ENCODE data around the gene LRRC8C. TPM values are rescaled to one million over a fixed set of nuclear protein-coding genes. Genes with fewer than 3 reads are reported as not detected.
A peak's percentile ranks its signal among the peaks of the same experiment; 100 is the strongest.

The LRRC8C gene
- total RNA-seq, 1 donor from 2014 or later, result 56.5 TPM

GRCh38 chr1:89739013-89739843 is 106.3 kb downstream of the LRRC8C start:
- intact Hi-C loops (cut with micrococcal nuclease), result loop anchor here (1.0 kb wide), 3 partner anchors 15 to 20 kb away; no protein-coding TSS in a partner anchor
- Mint-ChIP-seq H3K9me3 (no peaks in the 10 kb centered on the region), H3K27ac (peak overlapping the region; percentile 94), H3K4me3 (ENCODE audit: low read depth) (peak overlapping the region; percentile 74), H3K36me3 (ENCODE audit: low read depth) (peaks cover 18% of the 10 kb centered on the region), H3K27me3 (ENCODE audit: low read depth) (no peaks in the 10 kb centered on the region), H3K4me1 (ENCODE audit: low read depth) (peaks cover 40% of the 10 kb centered on the region)
- no peak for DNase-seq (ENCODE audit: low spot score)

- Mint-ChIP-seq H3K4me3 (ENCODE audit: low read depth) (peak overlapping the region; percentile 74), H3K27me3 (ENCODE audit: low read depth) (no peaks in the 10 kb centered on the region), H3K4me1 (ENCODE audit: low read depth) (peaks cover 39% of the 10 kb centered on the region), H3K9me3 (no peaks in the 10 kb centered on the region), H3K36me3 (ENCODE audit: low read depth) (peaks cover 19% of the 10 kb centered on the region), H3K27ac (peak overlapping the region; percentile 94)
- no peak for DNase-seq (ENCODE audit: low spot score)
- intact Hi-C loops (cut with micrococcal nuclease), result loop anchor here (1.0 kb wide), 3 partner anchors 16 to 21 kb away; no protein-coding TSS in a partner anchor
Measured at GRCh38 chr1:89739844-89740216, 106.9 kb downstream of the LRRC8C start.

- no peaks in the 10 kb centered on the region for H3K9me3 Mint-ChIP-seq
- no peaks in the 10 kb centered on the region for H3K27me3 Mint-ChIP-seq (ENCODE audit: low read depth)
- no peak overlapping the region for H3K4me3 Mint-ChIP-seq (ENCODE audit: low read depth)
- no peak overlapping the region for H3K27ac Mint-ChIP-seq
- DNase-seq (ENCODE audit: low spot score), result no peak
- H3K4me1 Mint-ChIP-seq (ENCODE audit: low read depth), result peaks cover 42% of the 10 kb centered on the region
- intact Hi-C loops (cut with micrococcal nuclease), result no loop called here
- H3K36me3 Mint-ChIP-seq (ENCODE audit: low read depth), result peaks cover 32% of the 10 kb centered on the region
Measured at GRCh38 chr1:89743788-89744187, 110.9 kb downstream of the LRRC8C start.

- peak overlapping the region; percentile 35 for H3K27ac Mint-ChIP-seq
- DNase-seq (ENCODE audit: low spot score), result no peak
- no peak overlapping the region for H3K4me3 Mint-ChIP-seq (ENCODE audit: low read depth)
- no peaks in the 10 kb centered on the region for H3K9me3 Mint-ChIP-seq
- H3K27me3 Mint-ChIP-seq (ENCODE audit: low read depth), result no peaks in the 10 kb centered on the region
- H3K4me1 Mint-ChIP-seq (ENCODE audit: low read depth), result peaks cover 19% of the 10 kb centered on the region
- intact Hi-C loops (cut with micrococcal nuclease), result no loop called here
- peaks cover 32% of the 10 kb centered on the region for H3K36me3 Mint-ChIP-seq (ENCODE audit: low read depth)
Measured at GRCh38 chr1:89746424-89747149, 113.7 kb downstream of the LRRC8C start.

GRCh38 chr1:89753761-89754160 is 120.8 kb downstream of the LRRC8C start:
- H3K36me3 Mint-ChIP-seq (ENCODE audit: low read depth), result peaks cover 19% of the 10 kb centered on the region
- intact Hi-C loops (cut with micrococcal nuclease), result no loop called here
- DNase-seq (ENCODE audit: low spot score), result no peak
- H3K4me1 Mint-ChIP-seq (ENCODE audit: low read depth), result peaks cover 51% of the 10 kb centered on the region
- no peaks in the 10 kb centered on the region for H3K27me3 Mint-ChIP-seq (ENCODE audit: low read depth)
- H3K4me3 Mint-ChIP-seq (ENCODE audit: low read depth), result no peak overlapping the region
- peak overlapping the region; percentile 44 for H3K27ac Mint-ChIP-seq
- H3K9me3 Mint-ChIP-seq, result no peaks in the 10 kb centered on the region

GRCh38 chr1:89754518-89754917 is 121.6 kb downstream of the LRRC8C start:
- H3K4me1 Mint-ChIP-seq (ENCODE audit: low read depth), result peaks cover 59% of the 10 kb centered on the region
- H3K27ac Mint-ChIP-seq, result peak overlapping the region; percentile 44
- intact Hi-C loops (cut with micrococcal nuclease), result no loop called here
- no peaks in the 10 kb centered on the region for H3K9me3 Mint-ChIP-seq
- DNase-seq (ENCODE audit: low spot score), result no peak
- H3K27me3 Mint-ChIP-seq (ENCODE audit: low read depth), result no peaks in the 10 kb centered on the region
- peaks cover 26% of the 10 kb centered on the region for H3K36me3 Mint-ChIP-seq (ENCODE audit: low read depth)
- H3K4me3 Mint-ChIP-seq (ENCODE audit: low read depth), result no peak overlapping the region

- no peaks in the 10 kb centered on the region for H3K9me3 Mint-ChIP-seq
- H3K36me3 Mint-ChIP-seq (ENCODE audit: low read depth), result peaks cover 30% of the 10 kb centered on the region
- H3K4me3 Mint-ChIP-seq (ENCODE audit: low read depth), result no peak overlapping the region
- intact Hi-C loops (cut with micrococcal nuclease), result loop anchor here (5.0 kb wide), 1 partner anchor 218 kb away; no protein-coding TSS in a partner anchor
- peaks cover 68% of the 10 kb centered on the region for H3K4me1 Mint-ChIP-seq (ENCODE audit: low read depth)
- DNase-seq (ENCODE audit: low spot score), result no peak
- H3K27me3 Mint-ChIP-seq (ENCODE audit: low read depth), result no peaks in the 10 kb centered on the region
- H3K27ac Mint-ChIP-seq, result peak overlapping the region; percentile 20
Measured at GRCh38 chr1:89755591-89755990, 122.7 kb downstream of the LRRC8C start.

GRCh38 chr1:89757532-89757931 is 124.6 kb downstream of the LRRC8C start:
- Mint-ChIP-seq H3K36me3 (ENCODE audit: low read depth) (peaks cover 30% of the 10 kb centered on the region), H3K9me3 (no peaks in the 10 kb centered on the region)

GRCh38 chr1:89758156-89758555 is 125.2 kb downstream of the LRRC8C start:
- Mint-ChIP-seq H3K4me1 (ENCODE audit: low read depth) (peaks cover 88% of the 10 kb centered on the region), H3K36me3 (ENCODE audit: low read depth) (peaks cover 26% of the 10 kb centered on the region), H3K27me3 (ENCODE audit: low read depth) (no peaks in the 10 kb centered on the region), H3K4me3 (ENCODE audit: low read depth) (peak overlapping the region; percentile 77), H3K9me3 (no peaks in the 10 kb centered on the region), H3K27ac (peak overlapping the region; percentile 93)
- intact Hi-C loops (cut with micrococcal nuclease), result loop anchor here (5.0 kb wide), 1 partner anchor 221 kb away; no protein-coding TSS in a partner anchor
- no peak for DNase-seq (ENCODE audit: low spot score)

More at GRCh38 chr1:89757532-89757931, 124.6 kb downstream of the LRRC8C start:
- Mint-ChIP-seq H3K4me3 (ENCODE audit: low read depth) (peak overlapping the region; percentile 77), H3K27ac (peak overlapping the region; percentile 93), H3K4me1 (ENCODE audit: low read depth) (peaks cover 82% of the 10 kb centered on the region), H3K27me3 (ENCODE audit: low read depth) (no peaks in the 10 kb centered on the region)
- peak; percentile 57 for DNase-seq (ENCODE audit: low spot score)
- intact Hi-C loops (cut with micrococcal nuclease), result loop anchor here (1.0 to 5.0 kb wide), 4 partner anchors 18 to 220 kb away; no protein-coding TSS in a partner anchor

GRCh38 chr1:89759036-89759435 is 126.1 kb downstream of the LRRC8C start:
- H3K4me3 Mint-ChIP-seq (ENCODE audit: low read depth), result peak overlapping the region; percentile 6

GRCh38 chr1:89760496-89760895 is 127.6 kb downstream of the LRRC8C start:
- intact Hi-C loops (cut with micrococcal nuclease), result loop anchor here (5.0 kb wide), 1 partner anchor 63 kb away; no protein-coding TSS in a partner anchor
- Mint-ChIP-seq H3K4me3 (ENCODE audit: low read depth) (no peak overlapping the region), H3K27ac (peak overlapping the region; percentile 40), H3K36me3 (ENCODE audit: low read depth) (peaks cover 18% of the 10 kb centered on the region), H3K9me3 (no peaks in the 10 kb centered on the region), H3K4me1 (ENCODE audit: low read depth) (peaks cover 80% of the 10 kb centered on the region), H3K27me3 (ENCODE audit: low read depth) (no peaks in the 10 kb centered on the region)
- DNase-seq (ENCODE audit: low spot score), result no peak

More at GRCh38 chr1:89759036-89759435, 126.1 kb downstream of the LRRC8C start:
- H3K9me3 Mint-ChIP-seq, result no peaks in the 10 kb centered on the region
- H3K4me1 Mint-ChIP-seq (ENCODE audit: low read depth), result peaks cover 92% of the 10 kb centered on the region
- intact Hi-C loops (cut with micrococcal nuclease), result loop anchor here (5.0 kb wide), 1 partner anchor 222 kb away; no protein-coding TSS in a partner anchor
- DNase-seq (ENCODE audit: low spot score), result no peak
- peaks cover 21% of the 10 kb centered on the region for H3K36me3 Mint-ChIP-seq (ENCODE audit: low read depth)
- peak overlapping the region; percentile 93 for H3K27ac Mint-ChIP-seq
- no peaks in the 10 kb centered on the region for H3K27me3 Mint-ChIP-seq (ENCODE audit: low read depth)

- no peak for DNase-seq (ENCODE audit: low spot score)
- H3K27ac Mint-ChIP-seq, result peak overlapping the region; percentile 95
- no peaks in the 10 kb centered on the region for H3K27me3 Mint-ChIP-seq (ENCODE audit: low read depth)
- H3K9me3 Mint-ChIP-seq, result no peaks in the 10 kb centered on the region
- H3K4me3 Mint-ChIP-seq (ENCODE audit: low read depth), result peak overlapping the region; percentile 89
- peaks cover 72% of the 10 kb centered on the region for H3K4me1 Mint-ChIP-seq (ENCODE audit: low read depth)
- peaks cover 18% of the 10 kb centered on the region for H3K36me3 Mint-ChIP-seq (ENCODE audit: low read depth)
- intact Hi-C loops (cut with micrococcal nuclease), result loop anchor here (5.0 kb wide), 1 partner anchor 64 kb away; no protein-coding TSS in a partner anchor
Measured at GRCh38 chr1:89761338-89761737, 128.4 kb downstream of the LRRC8C start.

Measured in activated T-helper 2 cell treated with anti-CD3 and anti-CD28 coated beads, Interferon-gamma antibody, Interleukin-2, Interleukin-4, amounts not matched to agents 10 μg/mL and 5 μg/mL and 100 μg/mL, durations not matched to agents 14 hours and 24 hours and 36 hours (primary cell).